ENCODE measurements around the gene TFEB. TPM values are rescaled to one million over a fixed set of nuclear protein-coding genes. Genes with fewer than 3 reads are reported as not detected.

TFEB gene
- total and polyA plus RNA-seq, 2 of the 8 experiments (the other 6 are each of a cell fraction or from before 2014, with no cell fraction given) = 2.3 to 6.7 TPM

DNA sequence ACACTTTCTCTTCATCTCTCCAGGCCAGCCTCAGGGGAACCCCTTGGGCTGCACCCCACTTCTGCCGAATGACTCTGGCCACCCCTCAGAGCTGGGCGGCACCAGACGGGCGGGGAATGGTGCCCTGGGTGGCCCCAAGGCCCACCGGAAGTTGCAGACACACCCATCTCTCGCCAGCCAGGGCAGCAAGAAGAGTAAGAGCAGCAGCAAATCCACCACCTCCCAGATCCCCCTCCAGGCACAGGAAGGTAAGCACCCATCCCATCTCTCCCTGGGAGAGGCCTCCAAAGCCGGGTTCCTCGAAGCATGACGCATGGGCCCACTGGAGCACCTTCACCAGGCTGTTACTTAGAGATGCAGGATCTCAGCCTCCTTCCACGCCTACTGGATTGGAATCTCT, 85.8 kb downstream of the TFEB start (continued):
- TF ChIP-seq KDM5A (IDR thresholded peaks at IDR 0.05; ENCODE audit: low read length) = no peak
- TF ChIP-seq TEAD4 (IDR thresholded peaks at IDR 0.05; ENCODE audit: low read depth, low read length) = no peak
